Measurements from ENCODE around the gene MAPRE3.

Gene MAPRE3

DNA sequence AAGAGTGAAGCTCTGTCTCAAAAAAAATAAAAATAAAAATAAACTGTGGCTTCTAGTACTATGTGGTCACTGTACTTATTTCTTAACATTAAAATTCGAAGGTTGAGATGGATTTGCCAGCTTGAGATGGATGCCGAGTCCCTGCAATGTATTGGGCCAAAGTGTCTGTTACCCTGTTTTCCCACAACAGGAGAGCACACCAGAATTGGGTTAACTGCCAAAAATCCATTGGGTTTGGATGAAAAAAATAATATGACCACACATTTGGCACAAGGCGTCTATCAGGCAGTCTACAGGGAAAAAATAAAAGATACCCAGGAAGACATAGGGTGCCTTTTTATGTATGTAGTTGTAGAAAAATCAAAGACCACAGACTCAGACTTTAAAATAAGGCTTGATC lies 19.2 kb upstream of the MAPRE3 start:
- no peaks in the 10 kb centered on the region for H3K79me2 ChIP-seq (ENCODE audit: low read length)
- H3K4me1 ChIP-seq (ENCODE audit: low read length), result no peaks in the 10 kb centered on the region
- H4K20me1 ChIP-seq (ENCODE audit: insufficient read depth, low read length), result no peaks in the 10 kb centered on the region
- no peak overlapping the region for H3K27ac ChIP-seq (ENCODE audit: low read length)
- peaks cover 21% of the 10 kb centered on the region for H3K27me3 ChIP-seq (ENCODE audit: low read depth, low read length)
- no peak overlapping the region for H3K4me2 ChIP-seq (ENCODE audit: low read length)
- no peak overlapping the region for H3K9ac ChIP-seq (ENCODE audit: low read length)
- H3K4me3 ChIP-seq (ENCODE audit: low read length), result no peak overlapping the region
- no peaks in the 10 kb centered on the region for H3K36me3 ChIP-seq (replicated peaks; ENCODE audit: low read depth, low read length)
- no peak overlapping the region for H2AFZ ChIP-seq (ENCODE audit: low read depth, low read length)
- TF ChIP-seq EZH2phosphoT487 (IDR thresholded peaks at IDR 0.05; ENCODE audit: low read depth) (no peak), CTCF (IDR thresholded peaks at IDR 0.05; ENCODE audit: low read depth, low read length) (no peak)
- H3K9me3 ChIP-seq (ENCODE audit: insufficient read depth, low read length), result no peaks in the 10 kb centered on the region

DNA sequence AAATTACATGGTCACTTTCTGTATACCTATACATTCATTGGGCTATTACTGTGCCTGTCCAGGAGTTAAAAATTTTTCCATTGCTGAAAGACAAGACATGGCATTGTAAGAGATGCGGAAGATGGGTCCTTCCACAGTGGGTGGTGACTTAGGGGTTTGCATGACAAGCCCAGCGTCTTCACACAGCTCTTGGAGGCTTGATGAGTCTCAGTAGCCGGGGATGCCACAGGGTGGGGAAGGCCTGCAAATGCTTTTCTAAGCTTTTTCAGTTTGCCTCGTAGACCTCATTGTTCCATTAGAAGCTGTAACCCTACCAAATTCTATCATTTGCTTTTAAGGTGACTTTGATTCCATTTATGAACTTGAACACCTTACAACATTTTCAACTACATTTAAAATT lies 18.1 kb upstream of the MAPRE3 start:
- Histone ChIP-seq H3K4me1 (ENCODE audit: low read length) (no peaks in the 10 kb centered on the region), H3K4me2 (ENCODE audit: low read length) (no peak overlapping the region), H3K79me2 (ENCODE audit: low read length) (no peaks in the 10 kb centered on the region), H4K20me1 (ENCODE audit: insufficient read depth, low read length) (no peaks in the 10 kb centered on the region), H3K36me3 (replicated peaks; ENCODE audit: low read depth, low read length) (no peaks in the 10 kb centered on the region), H3K9ac (ENCODE audit: low read length) (no peak overlapping the region), H3K4me3 (ENCODE audit: low read length) (no peak overlapping the region), H3K9me3 (ENCODE audit: insufficient read depth, low read length) (no peaks in the 10 kb centered on the region), H2AFZ (ENCODE audit: low read depth, low read length) (no peak overlapping the region), H3K27ac (ENCODE audit: low read length) (no peak overlapping the region), H3K27me3 (ENCODE audit: low read depth, low read length) (peaks cover 25% of the 10 kb centered on the region)
- TF ChIP-seq CTCF (IDR thresholded peaks at IDR 0.05; ENCODE audit: low read depth, low read length), result no peak
- TF ChIP-seq EZH2phosphoT487 (IDR thresholded peaks at IDR 0.05; ENCODE audit: low read depth), result no peak

GRCh38 chr2:26954135-26954534 lies 16.3 kb upstream of the MAPRE3 start:
- Histone ChIP-seq H3K9ac (ENCODE audit: low read length) (no peak overlapping the region), H3K79me2 (ENCODE audit: low read length) (no peaks in the 10 kb centered on the region), H3K27me3 (ENCODE audit: low read depth, low read length) (peaks cover 36% of the 10 kb centered on the region), H3K4me3 (ENCODE audit: low read length) (no peak overlapping the region), H3K4me2 (ENCODE audit: low read length) (no peak overlapping the region), H3K4me1 (ENCODE audit: low read length) (no peaks in the 10 kb centered on the region), H3K36me3 (replicated peaks; ENCODE audit: low read depth, low read length) (no peaks in the 10 kb centered on the region), H2AFZ (ENCODE audit: low read depth, low read length) (no peak overlapping the region), H3K9me3 (ENCODE audit: insufficient read depth, low read length) (no peaks in the 10 kb centered on the region), H3K27ac (ENCODE audit: low read length) (no peak overlapping the region), H4K20me1 (ENCODE audit: insufficient read depth, low read length) (no peaks in the 10 kb centered on the region)
- TF ChIP-seq EZH2phosphoT487 (IDR thresholded peaks at IDR 0.05; ENCODE audit: low read depth) (no peak), CTCF (IDR thresholded peaks at IDR 0.05; ENCODE audit: low read depth, low read length) (no peak)

- H3K27me3 ChIP-seq (ENCODE audit: low read depth, low read length), result peaks cover 50% of the 10 kb centered on the region
- H3K9me3 ChIP-seq (ENCODE audit: insufficient read depth, low read length), result no peaks in the 10 kb centered on the region
- no peak overlapping the region for H3K9ac ChIP-seq (ENCODE audit: low read length)
- H4K20me1 ChIP-seq (ENCODE audit: insufficient read depth, low read length), result no peaks in the 10 kb centered on the region
- TF ChIP-seq CTCF (IDR thresholded peaks at IDR 0.05; ENCODE audit: low read depth, low read length) (no peak), EZH2phosphoT487 (IDR thresholded peaks at IDR 0.05; ENCODE audit: low read depth) (no peak)
- H3K79me2 ChIP-seq (ENCODE audit: low read length), result no peaks in the 10 kb centered on the region
- peaks cover 4% of the 10 kb centered on the region for H3K4me1 ChIP-seq (ENCODE audit: low read length)
- H3K4me2 ChIP-seq (ENCODE audit: low read length), result no peak overlapping the region
- no peak overlapping the region for H2AFZ ChIP-seq (ENCODE audit: low read depth, low read length)
- H3K27ac ChIP-seq (ENCODE audit: low read length), result no peak overlapping the region
- no peaks in the 10 kb centered on the region for H3K36me3 ChIP-seq (replicated peaks; ENCODE audit: low read depth, low read length)
- no peak overlapping the region for H3K4me3 ChIP-seq (ENCODE audit: low read length)
Observed at GRCh38 chr2:26957041-26957440, 13.4 kb upstream of the MAPRE3 start.
